HG02763 (cell line): ENCODE results near the gene FGG.

ENCODE experiments used
- ATAC-seq: cut with Tn5 transposase; IDR thresholded peaks from one replicate; pipeline ENCODE4 v1.9.1; 2021; ENCODE audit warnings: mild to moderate bottlenecking, moderate library complexity; ENCODE audit not compliant: unreplicated experiment

FGG gene

GRCh38 chr4:154588198-154588597, 24.3 kb downstream of the FGG start:
- ATAC-seq: no peak

DNA sequence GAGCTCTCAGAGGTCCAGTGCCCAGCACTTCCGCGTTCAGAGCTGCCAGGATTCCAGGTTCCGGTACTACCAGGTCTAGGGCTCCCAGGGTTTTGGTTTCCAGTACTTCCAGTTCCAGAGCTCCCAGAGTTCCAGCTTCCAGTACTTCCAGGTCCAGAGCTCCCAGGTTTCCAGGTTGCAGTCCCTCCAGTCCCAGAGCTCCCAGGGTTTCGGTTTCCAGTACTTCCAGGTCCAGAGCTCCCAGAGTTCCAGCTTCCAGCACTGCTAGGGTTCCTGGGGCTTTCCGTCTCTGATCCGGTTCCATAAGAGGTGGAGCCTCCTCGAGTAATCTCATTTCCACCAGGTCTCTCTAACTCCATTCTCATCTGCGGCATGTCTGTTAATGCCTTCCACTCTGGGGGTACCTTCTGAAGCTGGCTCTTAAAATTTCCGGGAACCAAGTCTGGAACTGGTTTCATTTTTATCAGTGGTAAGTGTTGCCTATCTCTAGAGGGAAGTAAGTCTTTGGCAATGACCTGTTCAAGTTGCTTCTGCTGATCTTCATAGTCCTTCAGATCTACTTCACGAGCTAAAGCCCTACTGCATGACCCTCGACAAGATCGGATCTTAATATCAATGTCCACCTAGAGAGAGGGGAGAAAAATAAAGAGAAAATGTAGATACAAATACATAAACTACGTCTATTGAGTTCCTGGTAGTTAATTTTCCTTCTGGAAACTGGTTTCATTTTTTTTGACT, 26.0 kb downstream of the FGG start:
- ATAC-seq: no peak

GRCh38 chr4:154585369-154586018, 27.0 kb downstream of the FGG start:
- no peak for ATAC-seq

DNA sequence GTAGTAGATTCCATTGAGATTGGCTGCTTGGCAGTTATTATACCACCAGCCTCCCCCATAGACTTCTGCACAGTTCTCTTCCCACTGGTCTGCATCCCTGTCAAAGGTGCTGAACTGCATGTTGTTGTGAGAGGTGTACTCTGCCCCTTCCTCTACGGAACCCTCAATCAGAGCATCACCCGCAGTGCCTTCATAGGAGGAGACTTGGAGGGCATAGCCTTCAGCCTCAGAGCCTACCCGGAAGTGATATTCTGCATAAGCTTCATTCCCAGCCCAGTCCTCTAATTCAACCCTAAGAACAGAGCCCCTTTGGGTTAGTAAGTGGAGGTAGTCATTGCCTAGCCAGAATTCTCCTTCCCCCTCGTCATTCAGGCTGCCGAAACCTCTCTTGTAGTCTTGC, 28.2 kb downstream of the FGG start:
- no peak for ATAC-seq

- ATAC-seq: no peak
Observed at GRCh38 chr4:154583677-154584076, 28.8 kb downstream of the FGG start.

DNA sequence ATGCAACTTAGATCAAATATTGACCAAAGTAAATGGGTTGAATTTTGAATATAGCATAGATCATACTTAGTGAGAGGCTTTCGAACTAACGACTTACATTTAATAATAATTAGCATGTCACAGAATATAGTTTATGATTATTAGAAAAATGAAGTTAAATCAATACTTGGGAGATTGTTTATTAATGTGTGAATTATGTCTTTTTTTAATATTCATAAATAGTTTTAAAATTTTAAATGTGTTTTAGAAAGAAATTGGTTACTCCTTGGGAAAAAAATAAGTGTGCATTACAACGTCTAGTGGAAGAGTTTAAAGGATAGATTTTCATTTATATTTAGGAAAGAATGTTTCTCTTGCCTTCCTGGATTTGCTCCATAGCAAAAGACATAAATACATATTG, 29.2 kb downstream of the FGG start:
- no peak for ATAC-seq

DNA sequence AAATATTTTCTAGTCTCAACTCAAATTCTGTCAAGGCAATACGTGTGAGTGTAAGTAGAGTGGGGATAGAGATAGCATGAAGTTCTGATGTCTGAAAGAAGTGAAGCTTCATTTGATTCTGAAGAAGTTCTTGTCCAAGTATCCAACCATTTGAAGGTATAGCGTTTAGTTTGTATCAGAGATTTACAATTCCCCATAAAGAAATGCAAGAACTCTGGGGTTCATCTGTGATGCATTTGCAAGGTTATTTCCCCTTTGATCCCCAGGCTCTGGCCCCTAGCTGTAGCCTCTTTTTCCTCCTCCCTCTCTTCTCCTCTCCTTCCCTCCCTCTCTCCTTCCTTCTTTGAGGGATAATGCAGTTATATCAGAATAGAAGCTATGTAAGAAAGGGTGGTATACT, 29.7 kb downstream of the FGG start:
- ATAC-seq: no peak

DNA sequence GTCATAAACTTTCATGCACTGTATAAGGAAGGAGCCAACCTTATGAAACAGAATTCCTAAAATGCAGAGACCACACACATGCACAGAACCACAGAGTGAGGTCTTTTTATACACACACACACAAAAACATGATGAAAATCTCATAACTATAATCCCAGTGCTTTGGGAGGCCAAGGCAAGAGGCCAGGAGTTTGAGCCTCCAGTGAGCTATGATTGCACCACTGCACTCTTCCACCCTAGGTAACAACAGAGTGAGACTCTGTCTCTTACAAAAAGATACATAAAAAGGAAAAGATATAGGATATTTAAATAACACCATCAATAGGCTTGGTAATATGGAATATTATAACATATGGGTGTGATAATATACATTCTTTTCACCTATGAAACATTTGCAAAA, 32.5 kb downstream of the FGG start:
- no peak for ATAC-seq

DNA sequence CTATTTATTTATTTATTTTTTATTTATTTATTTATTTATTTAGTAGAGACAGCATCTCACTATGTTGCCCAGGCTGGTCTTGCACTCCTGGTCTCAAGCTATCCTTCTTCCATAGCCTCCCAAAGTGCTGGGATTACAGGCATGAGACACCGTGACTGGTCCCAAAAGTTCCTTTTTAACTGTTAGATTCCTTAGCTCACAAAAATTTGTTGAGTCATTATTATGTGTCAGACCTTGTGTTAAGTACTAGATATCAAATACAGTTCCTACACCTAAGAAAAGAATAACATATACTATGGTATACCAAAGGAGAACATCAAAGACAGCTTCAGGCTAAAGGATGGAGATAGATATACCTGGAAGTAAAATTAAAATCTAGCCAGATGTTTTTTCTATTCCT, 33.5 kb downstream of the FGG start:
- ATAC-seq: no peak

DNA sequence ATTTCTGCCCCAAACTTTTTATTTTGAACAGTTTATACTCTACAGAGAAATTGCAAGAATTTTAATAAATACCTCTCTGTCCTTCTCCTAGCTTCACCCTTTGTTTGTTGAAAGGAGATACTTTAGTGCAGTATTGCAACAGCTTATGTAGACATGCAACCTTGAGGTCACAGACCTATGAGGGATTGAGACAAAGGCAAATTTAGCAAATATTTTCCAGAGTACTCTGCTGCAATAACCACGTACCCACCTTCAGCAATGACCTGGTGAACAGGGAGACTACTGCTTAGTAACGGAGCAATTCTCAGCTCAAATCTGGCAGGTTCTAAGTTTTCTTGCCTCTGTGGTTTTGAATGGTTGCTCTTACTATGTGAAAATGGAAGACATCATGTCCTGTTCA, 35.1 kb downstream of the FGG start:
- ATAC-seq: no peak

DNA sequence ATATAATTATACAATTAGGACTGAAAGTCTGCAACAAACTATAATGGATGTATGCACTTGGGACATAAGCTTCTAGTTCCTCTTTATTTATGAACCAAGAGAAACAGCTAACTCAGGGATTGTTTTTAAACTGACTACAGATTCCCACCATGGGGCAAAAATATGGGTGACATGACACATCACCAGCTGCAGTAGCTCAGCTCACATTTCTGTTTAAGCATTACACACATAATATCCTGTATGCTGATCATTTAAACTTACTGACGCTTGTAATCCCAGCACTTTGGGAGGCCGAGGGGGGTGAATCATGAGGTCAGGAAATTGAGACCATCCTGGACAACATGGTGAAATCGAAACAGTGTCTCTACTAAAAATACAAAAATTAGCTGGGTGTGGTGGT, 38.1 kb downstream of the FGG start:
- no peak for ATAC-seq

- ATAC-seq: no peak
Observed at GRCh38 chr4:154573190-154573870, 39.1 kb downstream of the FGG start.

GRCh38 chr4:154569584-154569983, 42.9 kb downstream of the FGG start:
- no peak for ATAC-seq

- ATAC-seq: no peak
Observed at GRCh38 chr4:154569028-154569427, 43.4 kb downstream of the FGG start.

GRCh38 chr4:154566639-154567204, 45.7 kb downstream of the FGG start:
- no peak for ATAC-seq

DNA sequence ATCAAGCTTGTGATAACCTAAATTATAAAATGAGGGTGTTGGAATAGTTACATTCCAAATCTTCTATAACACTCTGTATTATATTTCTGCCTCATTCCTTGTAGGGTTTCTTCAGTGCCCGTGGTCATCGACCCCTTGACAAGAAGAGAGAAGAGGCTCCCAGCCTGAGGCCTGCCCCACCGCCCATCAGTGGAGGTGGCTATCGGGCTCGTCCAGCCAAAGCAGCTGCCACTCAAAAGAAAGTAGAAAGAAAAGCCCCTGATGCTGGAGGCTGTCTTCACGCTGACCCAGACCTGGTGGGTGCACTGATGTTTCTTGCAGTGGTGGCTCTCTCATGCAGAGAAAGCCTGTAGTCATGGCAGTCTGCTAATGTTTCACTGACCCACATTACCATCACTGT, 46.8 kb downstream of the FGG start:
- ATAC-seq: no peak

DNA sequence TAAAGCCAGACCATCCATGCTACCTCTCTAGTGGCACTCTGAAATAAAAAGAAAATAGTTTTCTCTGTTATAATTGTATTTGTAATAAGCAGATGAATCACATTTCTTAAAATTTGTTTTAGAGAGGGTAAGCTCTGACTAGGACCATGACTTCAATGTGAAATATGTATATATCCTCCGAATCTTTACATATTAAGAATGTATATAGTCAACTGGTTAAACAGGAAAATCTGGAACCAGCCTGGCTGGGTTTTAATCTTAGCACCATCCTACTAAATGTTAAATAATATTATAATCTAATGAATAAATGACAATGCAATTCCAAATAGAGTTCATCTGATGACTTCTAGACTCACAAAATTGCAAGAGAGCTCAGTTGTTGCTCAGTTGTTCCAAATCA, 48.1 kb downstream of the FGG start:
- ATAC-seq: no peak

DNA sequence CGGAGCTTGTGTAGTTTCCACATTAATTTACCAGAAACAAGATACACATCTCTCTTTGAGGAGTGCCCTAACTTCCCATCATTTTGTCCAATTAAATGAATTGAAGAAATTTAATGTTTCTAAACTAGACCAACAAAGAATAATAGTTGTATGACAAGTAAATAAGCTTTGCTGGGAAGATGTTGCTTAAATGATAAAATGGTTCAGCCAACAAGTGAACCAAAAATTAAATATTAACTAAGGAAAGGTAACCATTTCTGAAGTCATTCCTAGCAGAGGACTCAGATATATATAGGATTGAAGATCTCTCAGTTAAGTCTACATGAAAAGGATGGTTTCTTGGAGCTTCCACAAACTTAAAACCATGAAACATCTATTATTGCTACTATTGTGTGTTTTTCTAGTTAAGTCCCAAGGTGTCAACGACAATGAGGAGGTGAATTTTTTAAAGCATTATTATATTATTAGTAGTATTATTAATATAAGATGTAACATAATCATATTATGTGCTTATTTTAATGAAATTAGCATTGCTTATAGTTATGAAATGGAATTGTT, 49.7 kb downstream of the FGG start, which contains the start of gene FGB:
Gene FGB (plus strand): TSS at position 315 of the 558 bp plus-strand sequence. CDS start 8 bp downstream, at position 323.
- no peak for ATAC-seq

GRCh38 chr4:154560824-154561231, 51.6 kb downstream of the FGG start:
- no peak for ATAC-seq

DNA sequence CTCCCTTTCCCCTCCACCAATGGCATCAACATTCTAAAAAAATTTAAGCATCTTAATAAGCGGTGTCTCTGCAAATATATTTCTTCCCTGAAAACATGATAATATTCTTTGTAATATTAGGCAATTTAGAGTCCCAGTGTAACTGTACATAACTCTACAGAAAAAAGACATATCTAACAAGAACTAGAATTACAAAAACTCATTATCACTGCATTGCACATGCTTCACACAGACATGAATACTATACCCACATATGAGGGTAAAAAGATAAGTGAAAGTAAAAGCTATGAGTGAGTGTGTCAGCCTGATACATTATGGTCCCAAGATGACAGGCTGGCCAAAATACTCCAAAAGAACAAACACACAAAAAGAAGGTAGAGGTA, 52.0 kb downstream of the FGG start:
- no peak for ATAC-seq
